Measurements from ENCODE around the gene CYP2E1.
"Not testable (repeated sequence)": the region's sequence is repeated elsewhere in the genome, so short reads cannot be mapped to it uniquely, and the experiment has no call there.

Gene CYP2E1

GRCh38 chr10:133530506-133530905 is 3.3 kb downstream of the CYP2E1 start:
- no peak overlapping the region for H3K27ac ChIP-seq
- no peak for TF ChIP-seq CTCF (IDR thresholded peaks at IDR 0.05)
- TF ChIP-seq ZFX (IDR thresholded peaks at IDR 0.05; ENCODE audit: borderline replicate concordance), result no peak

GRCh38 chr10:133532871-133533270 is 5.7 kb downstream of the CYP2E1 start:
- no peak overlapping the region for H3K27ac ChIP-seq
- no peak for TF ChIP-seq CTCF (IDR thresholded peaks at IDR 0.05)
- TF ChIP-seq ZFX (IDR thresholded peaks at IDR 0.05; ENCODE audit: borderline replicate concordance), result no peak

GRCh38 chr10:133534417-133534816 is 7.3 kb downstream of the CYP2E1 start:
- no peak for TF ChIP-seq CTCF (IDR thresholded peaks at IDR 0.05)
- TF ChIP-seq ZFX (IDR thresholded peaks at IDR 0.05; ENCODE audit: borderline replicate concordance), result no peak

GRCh38 chr10:133536198-133536597 is 9.0 kb downstream of the CYP2E1 start:
- TF ChIP-seq CTCF (IDR thresholded peaks at IDR 0.05), result no peak
- no peak for TF ChIP-seq ZFX (IDR thresholded peaks at IDR 0.05; ENCODE audit: borderline replicate concordance)
- H3K27ac ChIP-seq, result no peak overlapping the region

More at GRCh38 chr10:133534417-133534816, 7.3 kb downstream of the CYP2E1 start:
- no peak overlapping the region for H3K27ac ChIP-seq

- no peak for TF ChIP-seq CTCF (IDR thresholded peaks at IDR 0.05)
- no peak for TF ChIP-seq ZFX (IDR thresholded peaks at IDR 0.05; ENCODE audit: borderline replicate concordance)
- H3K27ac ChIP-seq, result no peak overlapping the region
These were observed 10.7 kb downstream of the CYP2E1 start for GRCh38 chr10:133537546-133538545.

- H3K27ac ChIP-seq, result not testable (repeated sequence)
These were observed 14.3 kb downstream of the CYP2E1 start for GRCh38 chr10:133541441-133541975.

- H3K27ac ChIP-seq, result no peak overlapping the region
- TF ChIP-seq ZFX (IDR thresholded peaks at IDR 0.05; ENCODE audit: borderline replicate concordance) (no peak), CTCF (IDR thresholded peaks at IDR 0.05) (no peak)
These were observed 17.3 kb downstream of the CYP2E1 start for GRCh38 chr10:133544506-133544905.
